ENCODE measurements around the gene CELF2.

CELF2 gene

DNA sequence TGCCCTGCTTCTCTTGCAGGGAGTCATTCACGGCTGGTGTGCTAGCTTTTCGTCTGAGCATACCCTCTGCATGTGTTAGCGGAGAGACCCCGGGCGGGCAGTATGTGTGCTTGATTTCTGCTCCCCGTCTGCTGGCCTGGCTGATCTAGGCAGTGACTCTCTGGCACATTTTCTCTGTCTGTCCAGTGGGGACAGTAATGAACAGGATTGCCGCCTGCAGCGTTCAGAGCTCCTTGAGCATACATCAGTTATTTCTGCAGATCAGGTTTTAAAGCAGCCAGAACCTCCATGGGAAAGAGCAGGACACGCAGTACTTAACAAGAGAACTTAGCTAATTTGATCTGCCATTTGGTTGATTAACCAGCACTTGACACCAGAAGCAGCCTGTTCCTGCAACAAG, 242.5 kb downstream of the CELF2 start:
- no peaks in the 10 kb centered on the region for H3K9me3 ChIP-seq (ENCODE audit: control insufficient read depth, insufficient read depth, low read depth, low read length)
- peak; percentile 46 for TF ChIP-seq SCRT2 (tag by site-specific recombination; IDR thresholded peaks at IDR 0.05)
- no peak for TF ChIP-seq IKZF3 (tag by site-specific recombination; IDR thresholded peaks at IDR 0.05)
- TF ChIP-seq YY1 (tag by site-specific recombination; IDR thresholded peaks at IDR 0.05), result no peak
- no peak for TF ChIP-seq ZNF521 (tag by site-specific recombination; IDR thresholded peaks at IDR 0.05)
- no peak overlapping the region for H3K4me3 ChIP-seq (ENCODE audit: low read depth, low read length)
- ChIA-PET CTCF (interaction anchor here (1.8 kb wide), 1 partner anchor 10 kb away, joined by 9 read pairs; no protein-coding TSS in a partner anchor), POLR2A (no interaction called here)
- peaks cover 3 to 35% of the 10 kb centered on the region in 2 experiments; a peak in 2 of 3 replicates for H3K36me3 ChIP-seq (ENCODE audit: control insufficient read depth in 2 of 2, insufficient read depth in 1 of 2, low read length in 2 of 2)
- no peaks in the 10 kb centered on the region for H3K4me1 ChIP-seq (ENCODE audit: control insufficient read depth, insufficient read depth, low read length)
- H3K27ac ChIP-seq (ENCODE audit: extremely low read depth, low read depth, low read length), result no peak overlapping the region

DNA sequence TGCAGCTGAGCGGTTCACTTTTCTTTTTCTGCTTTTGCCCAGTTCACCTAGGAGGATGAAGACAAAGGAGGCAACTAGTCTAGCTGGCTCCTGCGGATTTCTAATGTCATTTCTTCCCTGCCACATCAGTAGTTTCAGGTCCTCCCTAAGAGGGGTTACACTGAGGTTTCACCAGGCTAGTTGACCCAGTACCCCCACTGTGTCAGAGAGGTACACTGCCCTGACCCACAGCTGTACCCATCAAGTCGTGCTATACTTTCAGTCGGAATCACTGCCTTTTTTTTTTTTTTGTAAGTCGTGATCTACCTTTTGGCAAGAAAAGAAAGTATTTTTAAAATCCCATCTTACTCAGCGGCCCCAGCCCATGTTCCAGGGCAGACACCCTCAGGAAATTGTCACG, 243.5 kb downstream of the CELF2 start:
- Histone ChIP-seq H3K36me3 (ENCODE audit: control insufficient read depth in 2 of 2, insufficient read depth in 1 of 2, low read length in 2 of 2) (peaks cover 3 to 35% of the 10 kb centered on the region in 2 experiments; a peak in 2 of 3 replicates), H3K9me3 (ENCODE audit: control insufficient read depth, insufficient read depth, low read depth, low read length) (no peaks in the 10 kb centered on the region), H3K4me3 (ENCODE audit: low read depth, low read length) (no peak overlapping the region), H3K4me1 (ENCODE audit: control insufficient read depth, insufficient read depth, low read length) (no peaks in the 10 kb centered on the region), H3K27ac (ENCODE audit: extremely low read depth, low read depth, low read length) (no peak overlapping the region)
- ChIA-PET CTCF (interaction anchor here (1.8 kb wide), 1 partner anchor 9 kb away, joined by 9 read pairs; no protein-coding TSS in a partner anchor), POLR2A (no interaction called here)
- TF ChIP-seq ZNF529 (tag by site-specific recombination; IDR thresholded peaks at IDR 0.05; ENCODE audit: insufficient replicate concordance), result no peak
- TF ChIP-seq KLF9 (tag by site-specific recombination; IDR thresholded peaks at IDR 0.05; ENCODE audit: low read depth), result no peak
- TF ChIP-seq SCRT1 (tag by site-specific recombination; IDR thresholded peaks at IDR 0.05; ENCODE audit: borderline replicate concordance), result no peak

DNA sequence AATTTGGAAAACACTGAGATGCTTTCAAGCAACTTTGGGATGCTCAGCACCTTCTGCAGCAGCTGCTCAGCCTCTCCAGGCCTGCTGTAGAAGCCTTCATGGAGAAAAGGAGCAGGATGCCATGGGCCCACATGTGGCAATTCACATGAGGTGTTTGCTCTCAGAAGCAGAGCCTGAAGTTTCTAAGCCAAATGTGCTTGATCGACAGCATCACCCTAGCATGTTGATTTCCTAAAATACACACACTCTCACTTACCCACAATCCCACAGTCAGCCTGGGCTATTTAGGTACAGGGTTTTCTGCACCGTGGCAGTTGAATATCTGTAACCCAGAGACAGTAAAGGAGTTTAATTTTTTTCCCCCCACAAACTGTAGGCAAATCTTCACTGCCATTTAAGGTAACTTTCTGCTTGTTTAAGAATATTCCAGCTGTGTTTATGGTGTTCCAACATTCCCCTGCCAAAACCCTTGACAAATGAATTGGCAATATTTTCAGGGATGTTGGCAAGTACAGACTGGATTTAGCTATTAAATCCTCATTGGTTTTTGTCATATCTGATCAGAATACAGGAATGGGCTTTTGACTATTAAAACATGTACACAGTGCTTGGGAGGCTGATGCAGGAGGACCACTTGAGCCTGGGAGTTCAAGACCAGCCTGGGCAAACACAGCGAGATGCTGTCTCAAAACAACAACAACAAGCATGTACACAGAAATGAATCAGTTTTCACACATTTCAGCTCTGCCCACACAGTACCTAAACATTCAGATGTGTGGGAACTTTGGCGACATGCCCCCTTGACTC, 244.2 kb downstream of the CELF2 start:
- no peak for TF ChIP-seq ZNF341 (tag by site-specific recombination; IDR thresholded peaks at IDR 0.05; ENCODE audit: low read depth)
- TF ChIP-seq, protein P1, sequence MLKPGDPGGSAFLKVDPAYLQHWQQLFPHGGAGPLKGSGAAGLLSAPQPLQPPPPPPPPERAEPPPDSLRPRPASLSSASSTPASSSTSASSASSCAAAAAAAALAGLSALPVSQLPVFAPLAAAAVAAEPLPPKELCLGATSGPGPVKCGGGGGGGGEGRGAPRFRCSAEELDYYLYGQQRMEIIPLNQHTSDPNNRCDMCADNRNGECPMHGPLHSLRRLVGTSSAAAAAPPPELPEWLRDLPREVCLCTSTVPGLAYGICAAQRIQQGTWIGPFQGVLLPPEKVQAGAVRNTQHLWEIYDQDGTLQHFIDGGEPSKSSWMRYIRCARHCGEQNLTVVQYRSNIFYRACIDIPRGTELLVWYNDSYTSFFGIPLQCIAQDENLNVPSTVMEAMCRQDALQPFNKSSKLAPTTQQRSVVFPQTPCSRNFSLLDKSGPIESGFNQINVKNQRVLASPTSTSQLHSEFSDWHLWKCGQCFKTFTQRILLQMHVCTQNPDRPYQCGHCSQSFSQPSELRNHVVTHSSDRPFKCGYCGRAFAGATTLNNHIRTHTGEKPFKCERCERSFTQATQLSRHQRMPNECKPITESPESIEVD (tag by site-specific recombination; IDR thresholded peaks at IDR 0.05), result no peak
- no peak for TF ChIP-seq ZNF596 (tag by site-specific recombination; IDR thresholded peaks at IDR 0.05)
- TF ChIP-seq ZNF610 (tag by site-specific recombination; IDR thresholded peaks at IDR 0.05; ENCODE audit: borderline replicate concordance), result no peak
- no peak for TF ChIP-seq ZXDB (tag by site-specific recombination; IDR thresholded peaks at IDR 0.05)
- TF ChIP-seq ZNF324 (tag by site-specific recombination; IDR thresholded peaks at IDR 0.05), result no peak
- TF ChIP-seq ZNF366 (tag by site-specific recombination; conservative IDR thresholded peaks at IDR 0.05), result no peak
- no peak for TF ChIP-seq TCF7L2 (IDR thresholded peaks at IDR 0.05; ENCODE audit: borderline replicate concordance, low read depth, low read length)
- no peak for TF ChIP-seq ZNF202 (tag by site-specific recombination; IDR thresholded peaks at IDR 0.05; ENCODE audit: borderline replicate concordance)
- TF ChIP-seq ZNF274 (IDR thresholded peaks at IDR 0.05; ENCODE audit: low read length), result no peak
- TF ChIP-seq ZNF274 (tag by site-specific recombination; IDR thresholded peaks at IDR 0.05; ENCODE audit: borderline replicate concordance), result no peak
- TF ChIP-seq ZNF549 (tag by site-specific recombination; IDR thresholded peaks at IDR 0.05), result no peak
- TF ChIP-seq, protein P2, sequence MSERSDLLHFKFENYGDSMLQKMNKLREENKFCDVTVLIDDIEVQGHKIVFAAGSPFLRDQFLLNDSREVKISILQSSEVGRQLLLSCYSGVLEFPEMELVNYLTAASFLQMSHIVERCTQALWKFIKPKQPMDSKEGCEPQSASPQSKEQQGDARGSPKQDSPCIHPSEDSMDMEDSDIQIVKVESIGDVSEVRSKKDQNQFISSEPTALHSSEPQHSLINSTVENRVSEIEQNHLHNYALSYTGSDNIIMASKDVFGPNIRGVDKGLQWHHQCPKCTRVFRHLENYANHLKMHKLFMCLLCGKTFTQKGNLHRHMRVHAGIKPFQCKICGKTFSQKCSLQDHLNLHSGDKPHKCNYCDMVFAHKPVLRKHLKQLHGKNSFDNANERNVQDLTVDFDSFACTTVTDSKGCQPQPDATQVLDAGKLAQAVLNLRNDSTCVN (tag by site-specific recombination; optimal IDR thresholded peaks at IDR 0.05), result no peak
- no peak for TF ChIP-seq ZNF623 (tag by site-specific recombination; IDR thresholded peaks at IDR 0.05)
- TF ChIP-seq ZNF530 (tag by site-specific recombination; IDR thresholded peaks at IDR 0.05; ENCODE audit: low read depth), result no peak
- ChIA-PET POLR2A (no interaction called here), CTCF (interaction anchor here (0.8 to 1.6 kb wide), 4 partner anchors 8 to 1931 kb away, joined by 3 read pairs; no protein-coding TSS in a partner anchor)
- Histone ChIP-seq H3K4me3 (ENCODE audit: low read depth, low read length) (no peak overlapping the region), H3K27ac (ENCODE audit: extremely low read depth, low read depth, low read length) (no peak overlapping the region), H3K9me3 (ENCODE audit: control insufficient read depth, insufficient read depth, low read depth, low read length) (no peaks in the 10 kb centered on the region), H3K4me1 (ENCODE audit: control insufficient read depth, insufficient read depth, low read length) (no peaks in the 10 kb centered on the region), H3K36me3 (ENCODE audit: control insufficient read depth in 2 of 2, insufficient read depth in 1 of 2, low read length in 2 of 2) (peaks cover 3 to 35% of the 10 kb centered on the region in 2 experiments; a peak in 2 of 3 replicates)
